ENCODE measurements around the gene B3GALT6.

B3GALT6 gene

DNA sequence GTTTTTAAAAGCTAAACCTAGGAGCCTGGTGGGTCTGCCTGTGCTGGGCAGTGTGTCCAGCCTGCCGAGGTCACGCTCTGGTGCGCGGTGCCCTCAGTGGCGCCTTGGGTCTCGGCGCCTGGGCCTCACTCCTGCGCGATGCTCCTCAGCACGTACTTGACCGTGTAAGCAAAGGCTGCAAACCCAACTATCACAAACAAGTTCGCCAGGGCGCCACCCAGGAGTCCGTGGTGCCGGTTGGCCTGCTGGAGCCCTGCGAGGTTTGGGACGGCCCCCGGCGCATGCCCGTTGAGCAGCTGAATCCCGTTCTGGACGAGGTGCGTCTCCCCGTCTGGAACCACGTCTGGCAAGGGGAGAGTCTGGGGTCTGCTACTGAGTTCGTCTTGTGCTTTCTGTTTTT lies 23.0 kb downstream of the B3GALT6 start:
- Histone ChIP-seq H2AFZ (ENCODE audit: low read depth) (no peak overlapping the region), H3K4me2 (no peak overlapping the region), H3K27ac (no peak overlapping the region), H4K20me1 (ENCODE audit: insufficient read depth) (no peaks in the 10 kb centered on the region), H3K27me3 (ENCODE audit: insufficient read depth, low read depth) (no peaks in the 10 kb centered on the region), H3K4me1 (ENCODE audit: low read depth, poor library complexity, severe bottlenecking) (no peaks in the 10 kb centered on the region), H3K9ac (no peak overlapping the region), H3K79me2 (ENCODE audit: insufficient read depth, low read depth) (no peaks in the 10 kb centered on the region), H3K36me3 (ENCODE audit: insufficient read depth) (no peaks in the 10 kb centered on the region), H3K4me3 (IDR thresholded peaks at IDR 0.05; ENCODE audit: insufficient read depth, low read depth, low read length) (no peak overlapping the region)
- TF ChIP-seq, protein P1, sequence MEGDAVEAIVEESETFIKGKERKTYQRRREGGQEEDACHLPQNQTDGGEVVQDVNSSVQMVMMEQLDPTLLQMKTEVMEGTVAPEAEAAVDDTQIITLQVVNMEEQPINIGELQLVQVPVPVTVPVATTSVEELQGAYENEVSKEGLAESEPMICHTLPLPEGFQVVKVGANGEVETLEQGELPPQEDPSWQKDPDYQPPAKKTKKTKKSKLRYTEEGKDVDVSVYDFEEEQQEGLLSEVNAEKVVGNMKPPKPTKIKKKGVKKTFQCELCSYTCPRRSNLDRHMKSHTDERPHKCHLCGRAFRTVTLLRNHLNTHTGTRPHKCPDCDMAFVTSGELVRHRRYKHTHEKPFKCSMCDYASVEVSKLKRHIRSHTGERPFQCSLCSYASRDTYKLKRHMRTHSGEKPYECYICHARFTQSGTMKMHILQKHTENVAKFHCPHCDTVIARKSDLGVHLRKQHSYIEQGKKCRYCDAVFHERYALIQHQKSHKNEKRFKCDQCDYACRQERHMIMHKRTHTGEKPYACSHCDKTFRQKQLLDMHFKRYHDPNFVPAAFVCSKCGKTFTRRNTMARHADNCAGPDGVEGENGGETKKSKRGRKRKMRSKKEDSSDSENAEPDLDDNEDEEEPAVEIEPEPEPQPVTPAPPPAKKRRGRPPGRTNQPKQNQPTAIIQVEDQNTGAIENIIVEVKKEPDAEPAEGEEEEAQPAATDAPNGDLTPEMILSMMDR (conservative IDR thresholded peaks at IDR 0.05; ENCODE audit: low read depth, low read length): no peak

GRCh38 chr1:1255611-1256010 lies 23.6 kb downstream of the B3GALT6 start:
- Histone ChIP-seq H3K79me2 (ENCODE audit: insufficient read depth, low read depth) (no peaks in the 10 kb centered on the region), H3K4me3 (IDR thresholded peaks at IDR 0.05; ENCODE audit: insufficient read depth, low read depth, low read length) (no peak overlapping the region), H2AFZ (ENCODE audit: low read depth) (no peak overlapping the region), H3K27ac (no peak overlapping the region), H3K4me1 (ENCODE audit: low read depth, poor library complexity, severe bottlenecking) (no peaks in the 10 kb centered on the region), H3K4me2 (no peak overlapping the region), H3K36me3 (ENCODE audit: insufficient read depth) (no peaks in the 10 kb centered on the region), H4K20me1 (ENCODE audit: insufficient read depth) (no peaks in the 10 kb centered on the region), H3K9ac (no peak overlapping the region), H3K27me3 (ENCODE audit: insufficient read depth, low read depth) (no peaks in the 10 kb centered on the region)
- TF ChIP-seq, protein P1 (conservative IDR thresholded peaks at IDR 0.05; ENCODE audit: low read depth, low read length): no peak

DNA sequence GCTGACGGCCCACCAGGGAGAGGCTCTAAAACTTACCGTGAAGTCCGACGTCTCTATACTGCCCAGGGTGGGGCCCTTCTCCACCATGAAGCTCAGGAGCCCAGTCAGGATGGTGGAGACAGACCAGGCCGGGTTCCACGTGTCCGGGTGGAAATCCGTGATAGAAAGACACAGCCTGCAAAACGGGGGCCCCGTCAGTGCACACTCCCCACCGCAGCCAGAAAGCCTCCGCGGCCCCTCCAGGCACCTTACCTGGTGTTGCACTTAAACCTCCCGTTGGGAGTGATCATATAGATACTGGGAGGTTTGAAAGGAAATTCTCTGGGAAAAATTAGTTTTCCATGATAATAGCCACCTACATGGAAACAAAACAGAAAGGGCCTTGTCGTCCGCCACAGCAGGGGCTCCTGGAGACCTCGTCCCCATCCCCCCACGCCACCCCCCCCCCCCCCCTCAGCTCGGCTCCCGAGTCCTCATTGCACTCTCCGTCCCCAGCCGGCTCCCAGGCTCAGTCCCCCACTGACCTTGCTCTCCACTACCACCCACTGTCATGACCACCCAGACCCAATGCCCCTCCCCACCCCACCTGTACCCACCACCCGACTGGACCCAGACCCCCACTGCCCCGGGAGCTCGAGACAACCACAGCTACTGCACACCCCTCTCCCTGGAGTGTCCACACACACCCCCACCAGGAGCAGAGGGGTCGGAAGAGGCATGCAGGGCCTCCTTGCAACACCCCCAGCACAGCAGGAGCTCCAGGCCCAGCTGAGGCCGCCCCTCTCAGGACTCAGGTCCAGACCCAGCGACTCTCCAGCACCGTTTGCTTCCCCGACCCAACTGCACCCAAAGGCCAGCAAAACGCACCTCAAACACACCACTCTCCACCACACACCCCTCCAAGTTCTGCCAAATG lies 25.2 kb downstream of the B3GALT6 start:
- H3K9ac ChIP-seq: no peak overlapping the region
- H2AFZ ChIP-seq (ENCODE audit: low read depth): no peak overlapping the region
- no peak overlapping the region for H3K27ac ChIP-seq

DNA sequence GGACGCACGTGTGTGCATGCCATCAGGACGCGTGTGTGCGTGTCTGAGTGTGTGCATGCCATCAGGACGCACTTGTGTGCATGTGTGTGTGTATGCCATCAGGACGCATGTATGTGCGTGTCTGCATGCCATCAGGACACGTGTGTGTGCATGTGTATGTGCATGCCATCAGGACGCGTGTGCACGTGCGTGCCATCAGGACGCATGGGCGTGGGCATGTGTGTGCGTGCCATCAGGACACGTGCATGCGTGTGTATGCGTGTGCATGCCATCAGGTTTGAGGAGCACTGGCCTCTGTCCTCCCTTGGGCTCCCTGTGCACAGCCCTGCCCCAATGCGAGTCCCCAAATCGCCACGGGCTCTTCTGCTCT lies 27.1 kb downstream of the B3GALT6 start:
- TF ChIP-seq, protein P1 (conservative IDR thresholded peaks at IDR 0.05; ENCODE audit: low read depth, low read length): no peak
- no peak overlapping the region for H3K4me2 ChIP-seq
- H3K4me1 ChIP-seq (ENCODE audit: low read depth, poor library complexity, severe bottlenecking): no peaks in the 10 kb centered on the region
- H2AFZ ChIP-seq (ENCODE audit: low read depth): no peak overlapping the region
- H3K27ac ChIP-seq: no peak overlapping the region
- H4K20me1 ChIP-seq (ENCODE audit: insufficient read depth): no peaks in the 10 kb centered on the region
- H3K27me3 ChIP-seq (ENCODE audit: insufficient read depth, low read depth): no peaks in the 10 kb centered on the region
- no peak overlapping the region for H3K4me3 ChIP-seq (IDR thresholded peaks at IDR 0.05; ENCODE audit: insufficient read depth, low read depth, low read length)
- no peaks in the 10 kb centered on the region for H3K79me2 ChIP-seq (ENCODE audit: insufficient read depth, low read depth)
- peaks cover 7% of the 10 kb centered on the region; the same call in 1 of the 2 replicates for H3K36me3 ChIP-seq (ENCODE audit: insufficient read depth)
- H3K9ac ChIP-seq: no peak overlapping the region

More for the DNA sequence above, 25.2 kb downstream of the B3GALT6 start:
- H3K36me3 ChIP-seq (ENCODE audit: insufficient read depth): no peaks in the 10 kb centered on the region
- H3K79me2 ChIP-seq (ENCODE audit: insufficient read depth, low read depth): no peaks in the 10 kb centered on the region
- no peaks in the 10 kb centered on the region for H3K4me1 ChIP-seq (ENCODE audit: low read depth, poor library complexity, severe bottlenecking)
- TF ChIP-seq, protein P1 (conservative IDR thresholded peaks at IDR 0.05; ENCODE audit: low read depth, low read length): no peak
- no peaks in the 10 kb centered on the region for H3K27me3 ChIP-seq (ENCODE audit: insufficient read depth, low read depth)
- no peaks in the 10 kb centered on the region for H4K20me1 ChIP-seq (ENCODE audit: insufficient read depth)
- no peak overlapping the region for H3K4me3 ChIP-seq (IDR thresholded peaks at IDR 0.05; ENCODE audit: insufficient read depth, low read depth, low read length)
- H3K4me2 ChIP-seq: no peak overlapping the region

Data from KMS-11 (cell line).